K562 (cell line): ENCODE data around the gene GRK4. TPM values are rescaled to one million over a fixed set of nuclear protein-coding genes. Genes with fewer than 3 reads are reported as not detected.

ENCODE experiments used
- ATAC-seq: fragments of 200-7000 bp; cut with Tn5 transposase; 3 replicates; pipeline ENCODE4 v1.9.1; 2020; ENCODE audit warnings: moderate library complexity
- BruUV-seq: library from RNA; stranded (reverse); fragments of 400-500 nt; replicated peaks from 2 replicates; lab custom pipeline; 2021; lab: Mats Ljungman, UMichigan
- CTCF ChIA-PET: fragments of 300-600 bp; formaldehyde crosslinking; extraction: SDS; loops from one replicate; lab custom pipeline; 2021; ENCODE audit warnings: low intra/inter-chr PET ratio; lab: Yijun Ruan, JAX
- POLR2A ChIA-PET: fragments of 300-600, 350-650 bp; sonication (Branson Sonifier 250); formaldehyde crosslinking; extraction: SDS; loops from one replicate; lab custom pipeline; 2021; ENCODE audit warnings: antibody characterized with exemption, inconsistent platforms; lab: Yijun Ruan, JAX
- DNase-seq, 4 experiments: peaks; one replicate each; pipeline versions ENCODE4 v3.0.0 to v3.0.0-alpha.2; 2011 to 2018; ENCODE audit warnings: low spot score in 3 of 4, mixed read lengths in 3 of 4; ENCODE audit errors: extremely low read depth in 1 of 4
- FAIRE-seq: peaks from 2 replicates; lab custom pipeline; 2011; peaks lifted over from hg19 to GRCh38; lab: Jason Lieb, UNC
- H2AFZ ChIP-seq: 2 replicates; pipeline ENCODE4 v1.6.0; 2011; ENCODE audit warnings: low read depth, low read length, control low read depth, inconsistent platforms
- H3K27ac ChIP-seq: fragments of 200-600 bp; 3 replicates; pipeline ENCODE4 v1.8.0; 2011; ENCODE audit warnings: low read depth, mild to moderate bottlenecking, control low read depth, inconsistent platforms, low read length, moderate library complexity, mixed read lengths; ENCODE audit errors: extremely low read depth
- H3K27me3 ChIP-seq, 2 experiments: fragments of 300-600 bp in 1 of 2; 2 replicates in 1 of 2; 3 replicates in 1 of 2; pipeline versions ENCODE4 v1.6.0 to v1.8.0; 2011; ENCODE audit warnings: inconsistent platforms in 2 of 2, low read length in 2 of 2, mild to moderate bottlenecking in 1 of 2, mixed read lengths in 1 of 2, moderate library complexity in 1 of 2; ENCODE audit not compliant: control insufficient read depth in 2 of 2, insufficient read depth in 2 of 2
- H3K36me3 ChIP-seq: fragments of 300-600 bp; 3 replicates; pipeline ENCODE4 v1.8.0; 2011; ENCODE audit warnings: mild to moderate bottlenecking, low read length, inconsistent platforms; ENCODE audit not compliant: control insufficient read depth, insufficient read depth
- H3K4me1 ChIP-seq, 2 experiments: fragments of 200-600 bp in 1 of 2; replicated peaks in 1 of 2; 2 replicates in 1 of 2; 3 replicates in 1 of 2; pipeline versions ENCODE4 v1.5.1 to v1.8.0; 2011; ENCODE audit warnings: inconsistent platforms in 2 of 2, low read length in 2 of 2, mild to moderate bottlenecking in 1 of 2, mixed read lengths in 1 of 2, moderate library complexity in 1 of 2; ENCODE audit not compliant: control insufficient read depth in 2 of 2, insufficient read depth in 2 of 2
- H3K4me2 ChIP-seq: 2 replicates; pipeline ENCODE4 v1.6.1; 2011; ENCODE audit warnings: low read length, control low read depth, inconsistent platforms, mixed read lengths; ENCODE audit not compliant: insufficient read depth
- H3K4me3 ChIP-seq: fragments of 200-600 bp; sonication (generic), shearing (Covaris generic); 2 replicates; pipeline ENCODE4 v1.5.1; 2016; ENCODE audit warnings: control low read depth, inconsistent platforms
- H3K79me2 ChIP-seq: fragments of 200-600 bp; 3 replicates; pipeline ENCODE4 v1.8.0; 2011; ENCODE audit warnings: low read length, inconsistent platforms; ENCODE audit not compliant: control insufficient read depth, insufficient read depth
- H3K9ac ChIP-seq, 2 experiments: 2 replicates each; pipeline versions ENCODE4 v1.6.0 to v1.6.1; 2011; ENCODE audit warnings: low read depth in 2 of 2, low read length in 2 of 2, control low read depth in 1 of 2, inconsistent platforms in 1 of 2, mild to moderate bottlenecking in 1 of 2, mixed read lengths in 1 of 2; ENCODE audit not compliant: insufficient read depth in 1 of 2
- H3K9me1 ChIP-seq: one replicate; pipeline ENCODE4 v1.6.0; 2011; ENCODE audit warnings: inconsistent platforms, mild to moderate bottlenecking, low read length, moderate library complexity; ENCODE audit not compliant: control insufficient read depth, insufficient read depth
- H3K9me3 ChIP-seq: replicated peaks from 2 replicates; pipeline ENCODE4 v1.5.1; 2011; ENCODE audit warnings: low read depth, low read length, inconsistent platforms; ENCODE audit not compliant: control insufficient read depth, insufficient read depth
- H4K20me1 ChIP-seq: replicated peaks from 2 replicates; pipeline ENCODE4 v1.6.1; 2011; ENCODE audit warnings: low read length, inconsistent platforms, mixed read lengths; ENCODE audit not compliant: control insufficient read depth, insufficient read depth
- CBX1 ChIP-seq: sonication (generic); IDR thresholded peaks from 2 replicates; pipeline ENCODE4 v1.6.1; 2016; ENCODE audit warnings: antibody characterized with exemption, low read depth, mild to moderate bottlenecking
- ETV6 ChIP-seq, 3 experiments: fragments of 150-350 bp in 1 of 3; sonication (generic) in 1 of 3; formaldehyde crosslinking in 1 of 3; IDR thresholded peaks; 2 replicates each; pipeline versions ENCODE4 v1.6.1 to v1.8.0; 2014 to 2022; ENCODE audit warnings: borderline replicate concordance in 2 of 3, low read depth in 2 of 3, antibody characterized with exemption in 1 of 3, low read length in 1 of 3, mild to moderate bottlenecking in 1 of 3, missing genetic modification reagents in 1 of 3
- KDM4B ChIP-seq, 2 experiments: fragments of 450-650 bp in 1 of 2; sonication (generic) in 1 of 2; IDR thresholded peaks; 2 replicates each; pipeline ENCODE4 v1.6.1; 2016 to 2017; ENCODE audit warnings: borderline replicate concordance in 2 of 2, antibody characterized with exemption in 1 of 2, low read depth in 1 of 2, mild to moderate bottlenecking in 1 of 2
- TGIF2 ChIP-seq: sonication (generic); formaldehyde crosslinking; IDR thresholded peaks from 2 replicates; pipeline ENCODE4 v1.8.1; 2022; ENCODE audit warnings: mild to moderate bottlenecking, missing genetic modification reagents, moderate library complexity
- WGBS: fragments of 100-300 bp; shearing (Covaris generic); methylation state at CpG from one replicate; pipeline ENCODE4 v1.1.6; 2016; ENCODE audit warnings: low coverage, mixed read lengths; ENCODE audit not compliant: insufficient coverage; ENCODE audit errors: missing lambda C conversion rate; 5-methylcytosine and 5-hydroxymethylcytosine counted together
- in situ Hi-C: fragments of 300-500 bp; cut with MboI; formaldehyde crosslinking; loops from 4 replicates; pipeline ENCODE4 v1.15.0; 2018; ENCODE audit warnings: inconsistent platforms, mixed read lengths
- intact Hi-C: fragments of 100-400 bp; cut with micrococcal nuclease; formaldehyde crosslinking; loops from 2 replicates; pipeline ENCODE4 v1.14.2; 2022
- polyA plus RNA-seq, 8 experiments: library from polyadenylated mRNA; depleted of rRNA in 4 of 8; stranded (reverse) in 5 of 8; unstranded in 3 of 8; fragments of >200 nt; fragmentation: Nextera tagmentation in 2 of 8; fragmentation: Illumina TruSeq in 1 of 8; extraction: Ambion mirVana in 2 of 8; extraction: Trizol in 1 of 8; gene quantifications; 2 replicates each; pipeline versions ENCODE4 v1.2.1 to v1.2.3, GENCODE V29; 2011 to 2014; ENCODE audit warnings: inconsistent platforms in 1 of 8, missing spikeins in 1 of 8
- total RNA-seq, 7 experiments: library from RNA; depleted of rRNA in 6 of 7; stranded (reverse); fragments of >200 nt in 6 of 7; fragmentation: Illumina TruSeq in 2 of 7; extraction: Trizol in 2 of 7; gene quantifications; 2 replicates each; pipeline versions ENCODE4 v1.2.1 to v1.2.3, GENCODE V29; 2011 to 2021; ENCODE audit warnings: low replicate concordance in 1 of 7
- TF ChIP-seq, protein P1 (sequence below): fragments of 250-450 bp; sonication (Bioruptor Pico); IDR thresholded peaks from 2 replicates; pipeline ENCODE4 v1.8.0; 2022; ENCODE audit warnings: moderate library complexity, mild to moderate bottlenecking, inconsistent platforms
- TF ChIP-seq, protein P2 (sequence below): fragments of 250-450 bp; sonication (Bioruptor Pico); IDR thresholded peaks from 2 replicates; pipeline ENCODE4 v1.4.0; 2020

GRK4 gene
- total and polyA plus RNA-seq, 9 of the 15 experiments (the other 6 are each of a cell fraction or from before 2014, with no cell fraction given) = 1.1 to 4.8 (median 2.6) TPM

- no peak overlapping the region for H2AFZ ChIP-seq
- no peak overlapping the region for H3K4me2 ChIP-seq
- H3K27ac ChIP-seq = no peak overlapping the region
- no peaks in the 10 kb centered on the region for H3K79me2 ChIP-seq
- H3K9ac ChIP-seq = no peak overlapping the region
- intact Hi-C loops (no loop called here), in situ Hi-C loops (no loop called here)
- H3K9me1 ChIP-seq = no peaks in the 10 kb centered on the region
- BruUV-seq = no TSS peak
- CTCF ChIA-PET = no interaction called here
- ATAC-seq (no peak), DNase-seq (no peak), FAIRE-seq (no peak)
- H3K36me3 ChIP-seq = no peaks in the 10 kb centered on the region
- peaks cover 22 to 56% of the 10 kb centered on the region in 2 experiments; a peak in 4 of 5 replicates for H3K27me3 ChIP-seq
- H3K4me1 ChIP-seq = peaks cover 0 to 5% of the 10 kb centered on the region in 2 experiments; a peak in 3 of 5 replicates
- H3K4me3 ChIP-seq = no peak overlapping the region
- POLR2A ChIA-PET = interaction anchor here (0.7 kb wide), 1 partner anchor 10 kb away, joined by 5 read pairs; no protein-coding TSS in a partner anchor
- no peaks in the 10 kb centered on the region for H4K20me1 ChIP-seq
- H3K9me3 ChIP-seq = no peaks in the 10 kb centered on the region
- 0% methylated on average over 4 of the region's 4 CpGs for WGBS
- TF ChIP-seq TGIF2 (CRISPR knock-in tag) (no peak), KDM4B (IDR thresholded peaks at IDR 0.05; ENCODE audit: borderline replicate concordance in 2 of 2, low read depth in 1 of 2) (no peak), CBX1 (no peak), ETV6 (IDR thresholded peaks at IDR 0.05; ENCODE audit: borderline replicate concordance in 1 of 2, low read depth in 2 of 2, low read length in 1 of 2) (no peak), ETV6 (CRISPR knock-in tag; IDR thresholded peaks at IDR 0.05; ENCODE audit: borderline replicate concordance) (no peak)
- TF ChIP-seq, protein P1, sequence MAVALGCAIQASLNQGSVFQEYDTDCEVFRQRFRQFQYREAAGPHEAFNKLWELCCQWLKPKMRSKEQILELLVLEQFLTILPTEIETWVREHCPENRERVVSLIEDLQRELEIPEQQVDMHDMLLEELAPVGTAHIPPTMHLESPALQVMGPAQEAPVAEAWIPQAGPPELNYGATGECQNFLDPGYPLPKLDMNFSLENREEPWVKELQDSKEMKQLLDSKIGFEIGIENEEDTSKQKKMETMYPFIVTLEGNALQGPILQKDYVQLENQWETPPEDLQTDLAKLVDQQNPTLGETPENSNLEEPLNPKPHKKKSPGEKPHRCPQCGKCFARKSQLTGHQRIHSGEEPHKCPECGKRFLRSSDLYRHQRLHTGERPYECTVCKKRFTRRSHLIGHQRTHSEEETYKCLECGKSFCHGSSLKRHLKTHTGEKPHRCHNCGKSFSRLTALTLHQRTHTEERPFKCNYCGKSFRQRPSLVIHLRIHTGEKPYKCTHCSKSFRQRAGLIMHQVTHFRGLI = no peak
- TF ChIP-seq, protein P2, sequence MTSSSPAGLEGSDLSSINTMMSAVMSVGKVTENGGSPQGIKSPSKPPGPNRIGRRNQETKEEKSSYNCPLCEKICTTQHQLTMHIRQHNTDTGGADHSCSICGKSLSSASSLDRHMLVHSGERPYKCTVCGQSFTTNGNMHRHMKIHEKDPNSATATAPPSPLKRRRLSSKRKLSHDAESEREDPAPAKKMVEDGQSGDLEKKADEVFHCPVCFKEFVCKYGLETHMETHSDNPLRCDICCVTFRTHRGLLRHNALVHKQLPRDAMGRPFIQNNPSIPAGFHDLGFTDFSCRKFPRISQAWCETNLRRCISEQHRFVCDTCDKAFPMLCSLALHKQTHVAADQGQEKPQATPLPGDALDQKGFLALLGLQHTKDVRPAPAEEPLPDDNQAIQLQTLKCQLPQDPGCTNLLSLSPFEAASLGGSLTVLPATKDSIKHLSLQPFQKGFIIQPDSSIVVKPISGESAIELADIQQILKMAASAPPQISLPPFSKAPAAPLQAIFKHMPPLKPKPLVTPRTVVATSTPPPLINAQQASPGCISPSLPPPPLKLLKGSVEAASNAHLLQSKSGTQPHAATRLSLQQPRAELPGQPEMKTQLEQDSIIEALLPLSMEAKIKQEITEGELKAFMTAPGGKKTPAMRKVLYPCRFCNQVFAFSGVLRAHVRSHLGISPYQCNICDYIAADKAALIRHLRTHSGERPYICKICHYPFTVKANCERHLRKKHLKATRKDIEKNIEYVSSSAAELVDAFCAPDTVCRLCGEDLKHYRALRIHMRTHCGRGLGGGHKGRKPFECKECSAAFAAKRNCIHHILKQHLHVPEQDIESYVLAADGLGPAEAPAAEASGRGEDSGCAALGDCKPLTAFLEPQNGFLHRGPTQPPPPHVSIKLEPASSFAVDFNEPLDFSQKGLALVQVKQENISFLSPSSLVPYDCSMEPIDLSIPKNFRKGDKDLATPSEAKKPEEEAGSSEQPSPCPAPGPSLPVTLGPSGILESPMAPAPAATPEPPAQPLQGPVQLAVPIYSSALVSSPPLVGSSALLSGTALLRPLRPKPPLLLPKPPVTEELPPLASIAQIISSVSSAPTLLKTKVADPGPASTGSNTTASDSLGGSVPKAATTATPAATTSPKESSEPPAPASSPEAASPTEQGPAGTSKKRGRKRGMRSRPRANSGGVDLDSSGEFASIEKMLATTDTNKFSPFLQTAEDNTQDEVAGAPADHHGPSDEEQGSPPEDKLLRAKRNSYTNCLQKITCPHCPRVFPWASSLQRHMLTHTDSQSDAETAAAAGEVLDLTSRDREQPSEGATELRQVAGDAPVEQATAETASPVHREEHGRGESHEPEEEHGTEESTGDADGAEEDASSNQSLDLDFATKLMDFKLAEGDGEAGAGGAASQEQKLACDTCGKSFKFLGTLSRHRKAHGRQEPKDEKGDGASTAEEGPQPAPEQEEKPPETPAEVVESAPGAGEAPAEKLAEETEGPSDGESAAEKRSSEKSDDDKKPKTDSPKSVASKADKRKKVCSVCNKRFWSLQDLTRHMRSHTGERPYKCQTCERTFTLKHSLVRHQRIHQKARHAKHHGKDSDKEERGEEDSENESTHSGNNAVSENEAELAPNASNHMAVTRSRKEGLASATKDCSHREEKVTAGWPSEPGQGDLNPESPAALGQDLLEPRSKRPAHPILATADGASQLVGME = no peak
Observed at GRCh38 chr4:3016961-3017360, 53.6 kb downstream of the GRK4 start.
